ENCODE measurements around the gene AURKA. TPM values are rescaled to one million over a fixed set of nuclear protein-coding genes. Genes with fewer than 3 reads are reported as not detected.

Gene AURKA
- total RNA-seq, 2 experiments from 2014 or later, result 97.5 to 100 TPM

- intact Hi-C loops (cut with micrococcal nuclease), result no loop called here
- DNase-seq (no peak), ATAC-seq (no peak)
- POLR2A ChIA-PET, result interaction anchor here (1.6 to 3.7 kb wide), 5 partner anchors 9 to 36 kb away, joined by 4 to 27 read pairs (median 6); partner anchors contain the start of genes AURKA, CASS4 and CSTF1
- Mint-ChIP-seq H3K9me3 (no peaks in the 10 kb centered on the region), H3K4me3 (no peak overlapping the region), H3K27ac (peak overlapping the region; percentile 95), H3K36me3 (ENCODE audit: low read depth) (peaks cover 3% of the 10 kb centered on the region), H3K4me1 (ENCODE audit: low read depth) (peaks cover 69% of the 10 kb centered on the region), H3K27me3 (no peaks in the 10 kb centered on the region)
- CTCF ChIA-PET, result interaction anchor here (0.7 to 6.3 kb wide), 2 partner anchors 9 to 12 kb away, joined by 3 to 35 read pairs; no protein-coding TSS in a partner anchor
- no peak for TF ChIP-seq CTCF (IDR thresholded peaks at IDR 0.05)
Observed at GRCh38 chr20:56428410-56428809, 36.4 kb upstream of the AURKA start.

GRCh38 chr20:56427797-56428196, 35.8 kb upstream of the AURKA start:
- POLR2A ChIA-PET, result interaction anchor here (1.6 to 2.5 kb wide), 2 partner anchors 12 to 13 kb away, joined by 5 to 10 read pairs; no protein-coding TSS in a partner anchor
- DNase-seq (no peak), ATAC-seq (no peak)
- H3K4me1 Mint-ChIP-seq (ENCODE audit: low read depth), result peaks cover 68% of the 10 kb centered on the region
- H3K9me3 Mint-ChIP-seq, result no peaks in the 10 kb centered on the region
- H3K27ac Mint-ChIP-seq, result peak overlapping the region; percentile 95
- H3K4me3 Mint-ChIP-seq, result no peak overlapping the region
- CTCF ChIA-PET, result interaction anchor here (0.6 to 6.3 kb wide), 3 partner anchors 11 to 22 kb away, joined by 3 to 35 read pairs (median 3); partner anchors contain the start of gene CASS4
- H3K27me3 Mint-ChIP-seq, result no peaks in the 10 kb centered on the region
- intact Hi-C loops (cut with micrococcal nuclease), result no loop called here
- TF ChIP-seq CTCF (IDR thresholded peaks at IDR 0.05), result no peak
- peaks cover 3% of the 10 kb centered on the region for H3K36me3 Mint-ChIP-seq (ENCODE audit: low read depth)

- H3K36me3 Mint-ChIP-seq (ENCODE audit: low read depth), result peaks cover 3% of the 10 kb centered on the region
- no peak for ATAC-seq
- no peaks in the 10 kb centered on the region for H3K9me3 Mint-ChIP-seq
- no peak for TF ChIP-seq CTCF (IDR thresholded peaks at IDR 0.05)
- ChIA-PET POLR2A (interaction anchor here (0.9 to 1.6 kb wide), 3 partner anchors 9 to 28 kb away, joined by 3 to 4 read pairs (median 3); no protein-coding TSS in a partner anchor), CTCF (interaction anchor here (0.9 to 6.3 kb wide), 2 partner anchors 10 to 21 kb away, joined by 3 to 35 read pairs; no protein-coding TSS in a partner anchor)
- no peaks in the 10 kb centered on the region for H3K27me3 Mint-ChIP-seq
- DNase-seq, result no peak
- no peak overlapping the region for H3K27ac Mint-ChIP-seq
- H3K4me1 Mint-ChIP-seq (ENCODE audit: low read depth), result peaks cover 73% of the 10 kb centered on the region
- intact Hi-C loops (cut with micrococcal nuclease), result no loop called here
- H3K4me3 Mint-ChIP-seq, result no peak overlapping the region
Observed at GRCh38 chr20:56426926-56427325, 34.9 kb upstream of the AURKA start.

- no peaks in the 10 kb centered on the region for H3K9me3 Mint-ChIP-seq
- intact Hi-C loops (cut with micrococcal nuclease), result no loop called here
- ATAC-seq (no peak), DNase-seq (no peak)
- H3K4me3 Mint-ChIP-seq, result no peak overlapping the region
- no peak overlapping the region for H3K27ac Mint-ChIP-seq
- TF ChIP-seq CTCF (IDR thresholded peaks at IDR 0.05), result no peak
- peaks cover 79% of the 10 kb centered on the region for H3K4me1 Mint-ChIP-seq (ENCODE audit: low read depth)
- peaks cover 5% of the 10 kb centered on the region for H3K36me3 Mint-ChIP-seq (ENCODE audit: low read depth)
- ChIA-PET POLR2A (interaction anchor here (1.2 to 4.0 kb wide), 4 partner anchors 10 to 28 kb away, joined by 3 to 16 read pairs (median 5); partner anchors contain the start of gene CASS4), CTCF (interaction anchor here (1.6 kb wide), 1 partner anchor 14 kb away, joined by 6 read pairs; the partner anchor contains the start of gene CASS4)
- H3K27me3 Mint-ChIP-seq, result no peaks in the 10 kb centered on the region
Observed at GRCh38 chr20:56426026-56426425, 34.0 kb upstream of the AURKA start.

- Mint-ChIP-seq H3K4me1 (ENCODE audit: low read depth) (peaks cover 78% of the 10 kb centered on the region), H3K4me3 (no peak overlapping the region), H3K36me3 (ENCODE audit: low read depth) (peaks cover 9% of the 10 kb centered on the region), H3K27me3 (no peaks in the 10 kb centered on the region), H3K9me3 (no peaks in the 10 kb centered on the region), H3K27ac (peak overlapping the region; percentile 23)
- CTCF ChIA-PET, result interaction anchor here (1.1 to 1.8 kb wide), 4 partner anchors 9 to 33 kb away, joined by 3 to 6 read pairs (median 4); partner anchors contain the start of genes AURKA, CASS4 and CSTF1
- ATAC-seq (no peak), DNase-seq (no peak)
- no peak for TF ChIP-seq CTCF (IDR thresholded peaks at IDR 0.05)
- POLR2A ChIA-PET, result interaction anchor here (0.8 to 4.0 kb wide), 3 partner anchors 9 to 15 kb away, joined by 3 to 16 read pairs (median 6); partner anchors contain the start of gene CASS4
- intact Hi-C loops (cut with micrococcal nuclease), result no loop called here
Observed at GRCh38 chr20:56424931-56425330, 32.9 kb upstream of the AURKA start.
